GM20431 (cell line): ENCODE results near the gene PSTPIP1.

ENCODE experiments used
- in situ Hi-C: fragments of 300-500 bp; cut with MseI, MboI; formaldehyde crosslinking; loops from one replicate; pipeline ENCODE4 v1.15.0; 2020; ENCODE audit warnings: low sequenced_read_pairs; ENCODE audit not compliant: unreplicated experiment

The PSTPIP1 gene

DNA sequence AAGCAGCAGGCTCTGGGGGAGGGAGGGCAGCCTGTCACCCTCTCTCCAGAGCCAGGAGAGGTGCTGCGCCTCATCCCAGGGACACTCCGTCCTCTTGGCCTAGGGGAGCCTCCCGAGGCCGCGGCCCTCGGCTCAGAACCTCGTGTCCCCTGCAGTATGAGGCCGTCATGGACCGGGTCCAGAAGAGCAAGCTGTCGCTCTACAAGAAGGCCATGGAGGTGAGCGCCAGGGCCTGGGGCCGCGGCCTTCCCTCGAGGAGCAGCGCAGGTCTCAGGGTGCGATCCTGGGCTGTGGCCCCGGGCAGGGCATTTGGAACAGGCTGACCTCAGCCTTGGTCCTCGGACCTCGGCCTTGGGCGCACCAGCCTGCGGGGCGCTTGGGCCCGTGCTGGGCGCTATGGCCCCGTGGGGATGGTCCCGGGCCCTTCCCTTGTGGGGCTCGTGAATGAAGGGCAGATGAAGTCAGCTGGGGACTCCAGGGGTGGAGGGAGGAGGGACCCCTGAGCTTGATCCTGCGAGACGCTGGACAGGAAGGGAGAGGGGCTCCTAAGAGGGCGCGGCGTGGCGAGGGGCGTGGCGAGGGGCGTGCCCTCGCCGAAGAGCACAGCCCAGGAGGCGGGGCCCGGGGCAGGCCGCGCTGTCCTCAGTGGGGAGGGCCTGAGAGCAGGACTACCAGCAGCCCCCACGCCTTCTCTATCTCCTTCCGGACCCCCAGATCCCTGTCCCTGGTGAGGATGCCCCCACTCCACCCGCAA lies 32.9 kb downstream of the PSTPIP1 start:
- in situ Hi-C loops = no loop called here

DNA sequence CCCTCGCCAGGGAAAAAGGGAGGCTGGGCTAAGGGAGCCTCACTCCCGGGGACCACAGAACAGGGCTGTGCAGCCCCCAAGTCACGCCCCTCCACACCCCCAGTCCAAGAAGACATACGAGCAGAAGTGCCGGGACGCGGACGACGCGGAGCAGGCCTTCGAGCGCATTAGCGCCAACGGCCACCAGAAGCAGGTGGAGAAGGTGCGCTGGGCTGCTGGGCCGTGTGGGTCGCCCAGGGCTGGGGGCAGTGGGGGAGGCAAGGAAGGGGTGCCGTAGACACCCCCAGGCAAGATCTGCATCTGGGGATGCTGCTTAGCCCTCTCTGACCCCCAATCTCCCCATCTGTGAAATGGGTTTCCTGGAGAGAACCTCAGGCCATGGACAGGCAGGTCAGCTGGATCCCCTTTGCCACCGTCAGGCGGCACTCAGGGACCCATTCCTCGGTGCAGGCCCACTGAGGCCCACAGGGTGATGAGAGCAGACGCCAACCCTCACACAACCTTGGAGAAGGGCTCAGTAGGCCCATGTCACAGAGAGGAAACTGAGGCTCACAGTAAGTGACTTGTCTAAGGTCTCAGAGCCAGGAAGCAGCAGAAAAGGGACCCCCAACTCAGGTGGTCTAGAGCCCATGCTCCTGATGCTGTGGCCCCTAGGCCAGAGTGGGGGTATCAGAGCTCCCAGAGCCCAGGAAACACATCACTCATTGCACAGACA lies 33.7 kb downstream of the PSTPIP1 start:
- in situ Hi-C loops = no loop called here

- in situ Hi-C loops = no loop called here
Measured at GRCh38 chr15:77029166-77030047, 34.5 kb downstream of the PSTPIP1 start.

- in situ Hi-C loops = no loop called here
Measured at GRCh38 chr15:77030048-77030927, 35.4 kb downstream of the PSTPIP1 start.

DNA sequence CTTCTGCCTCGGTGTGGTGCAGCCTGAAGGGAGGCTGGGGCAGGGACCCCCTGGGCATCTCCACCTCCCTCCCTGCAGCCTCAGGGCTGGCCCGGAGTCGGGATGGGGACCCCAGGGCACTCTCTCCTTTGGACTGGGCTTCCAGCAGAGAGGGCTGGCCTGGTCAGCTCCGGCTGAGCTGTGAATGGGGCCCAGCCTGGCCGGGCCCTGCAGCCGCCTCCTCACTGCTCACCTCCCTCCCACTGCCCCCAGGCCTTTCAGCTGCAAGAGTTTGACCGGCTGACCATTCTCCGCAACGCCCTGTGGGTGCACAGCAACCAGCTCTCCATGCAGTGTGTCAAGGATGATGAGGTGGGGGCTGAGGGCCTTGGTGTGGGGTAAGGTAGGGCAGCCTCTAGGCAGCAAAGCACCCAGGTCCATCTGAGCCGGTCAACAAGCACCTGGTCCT lies 36.0 kb downstream of the PSTPIP1 start:
- in situ Hi-C loops = no loop called here

- in situ Hi-C loops = no loop called here
Measured at GRCh38 chr15:77031376-77032050, 36.6 kb downstream of the PSTPIP1 start.

DNA sequence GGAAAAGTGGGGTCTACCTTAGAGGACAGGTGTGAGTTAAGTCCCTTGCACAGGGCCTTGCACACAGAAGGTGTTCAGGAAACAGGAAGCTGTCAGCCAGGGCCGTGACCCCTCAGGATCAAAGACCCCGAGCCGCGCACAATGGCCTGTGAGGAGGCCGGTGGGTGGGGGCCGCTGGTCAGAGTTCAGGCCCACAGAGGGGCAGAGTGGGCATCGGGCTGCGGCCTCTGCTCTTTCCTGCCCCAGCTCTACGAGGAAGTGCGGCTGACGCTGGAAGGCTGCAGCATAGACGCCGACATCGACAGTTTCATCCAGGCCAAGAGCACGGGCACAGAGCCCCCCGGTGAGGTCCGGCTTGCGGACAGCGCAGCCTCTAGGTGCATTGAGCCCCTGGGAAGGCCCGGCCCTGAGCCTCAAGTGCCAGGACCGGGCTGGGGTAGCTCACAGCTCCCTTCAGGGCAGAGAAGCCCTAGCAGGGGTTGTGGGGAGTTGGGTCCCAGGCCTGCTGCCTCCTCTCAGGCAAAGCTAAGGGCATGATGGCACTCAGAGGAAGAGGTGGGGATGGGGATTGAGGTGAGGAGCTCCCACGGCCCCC lies 37.2 kb downstream of the PSTPIP1 start:
- in situ Hi-C loops = no loop called here

DNA sequence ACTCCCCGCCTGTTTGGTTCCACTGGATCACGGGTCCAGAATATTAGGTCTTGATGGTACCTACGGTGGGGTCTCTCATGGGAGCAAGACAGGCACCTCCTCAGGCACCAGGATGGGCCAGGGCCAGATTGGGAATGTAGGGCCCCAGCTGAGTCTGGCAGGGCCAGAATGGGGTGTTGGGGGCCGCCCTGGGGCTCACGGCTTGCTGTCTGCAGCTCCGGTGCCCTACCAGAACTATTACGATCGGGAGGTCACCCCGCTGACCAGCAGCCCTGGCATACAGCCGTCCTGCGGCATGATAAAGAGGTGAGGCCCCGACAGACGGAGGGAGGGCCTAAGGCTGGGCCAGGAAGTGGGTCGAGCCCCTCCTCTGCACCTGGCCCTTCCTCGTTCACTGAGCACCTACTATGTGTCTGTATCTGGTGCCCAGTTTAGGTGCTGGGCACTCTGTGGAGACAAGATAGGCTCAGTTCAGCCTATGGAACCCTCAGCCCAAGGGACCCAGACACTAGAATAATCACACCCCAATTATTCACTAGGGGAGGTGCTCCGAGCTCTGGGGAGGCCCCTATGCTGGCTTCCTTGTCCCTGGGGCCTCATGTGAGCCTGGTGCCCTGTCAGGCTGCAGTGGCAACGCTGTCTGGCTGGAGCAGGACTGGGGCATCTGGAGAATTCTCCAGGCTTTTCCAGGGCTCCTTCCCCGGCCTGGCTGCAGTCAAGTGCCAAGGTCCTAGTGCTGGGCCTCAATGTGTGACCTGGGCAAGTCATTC lies 37.9 kb downstream of the PSTPIP1 start:
- in situ Hi-C loops = no loop called here

DNA sequence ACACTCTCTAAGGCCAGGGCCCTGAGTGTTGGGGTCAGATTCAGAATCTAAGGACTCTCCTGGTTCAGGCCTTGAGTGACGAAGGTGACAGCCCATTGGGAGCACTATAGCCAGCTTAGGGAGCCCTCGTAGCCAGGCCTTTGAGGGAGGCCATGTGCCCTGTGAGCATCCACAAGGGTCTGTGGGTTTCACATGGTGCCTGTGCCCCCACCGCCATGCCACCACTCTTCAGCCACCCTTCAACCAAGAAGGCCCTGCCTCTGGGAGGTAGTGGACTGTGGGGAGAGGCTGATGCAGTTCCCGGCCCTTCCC lies 38.4 kb downstream of the PSTPIP1 start:
- in situ Hi-C loops = no loop called here

GRCh38 chr15:77033729-77034671 lies 39.1 kb downstream of the PSTPIP1 start:
- in situ Hi-C loops = no loop called here

- in situ Hi-C loops = no loop called here
Measured at GRCh38 chr15:77034695-77035489, 40.0 kb downstream of the PSTPIP1 start.

DNA sequence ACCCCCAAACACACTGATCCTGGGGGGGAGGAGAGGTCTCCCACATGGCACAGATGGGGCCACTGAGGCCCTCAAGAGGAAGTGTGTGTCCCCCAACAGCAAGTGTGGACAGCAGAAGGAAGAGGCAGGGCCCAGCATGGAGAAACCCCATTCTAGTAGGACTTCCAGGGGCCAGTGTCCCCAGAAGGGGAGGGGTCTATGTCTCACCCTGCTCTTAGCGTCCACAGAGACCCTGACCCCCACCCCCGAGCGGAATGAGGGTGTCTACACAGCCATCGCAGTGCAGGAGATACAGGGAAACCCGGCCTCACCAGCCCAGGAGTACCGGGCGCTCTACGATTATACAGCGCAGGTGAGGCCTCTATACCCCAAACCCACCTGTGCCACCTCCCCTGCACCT lies 40.7 kb downstream of the PSTPIP1 start:
- in situ Hi-C loops = no loop called here

DNA sequence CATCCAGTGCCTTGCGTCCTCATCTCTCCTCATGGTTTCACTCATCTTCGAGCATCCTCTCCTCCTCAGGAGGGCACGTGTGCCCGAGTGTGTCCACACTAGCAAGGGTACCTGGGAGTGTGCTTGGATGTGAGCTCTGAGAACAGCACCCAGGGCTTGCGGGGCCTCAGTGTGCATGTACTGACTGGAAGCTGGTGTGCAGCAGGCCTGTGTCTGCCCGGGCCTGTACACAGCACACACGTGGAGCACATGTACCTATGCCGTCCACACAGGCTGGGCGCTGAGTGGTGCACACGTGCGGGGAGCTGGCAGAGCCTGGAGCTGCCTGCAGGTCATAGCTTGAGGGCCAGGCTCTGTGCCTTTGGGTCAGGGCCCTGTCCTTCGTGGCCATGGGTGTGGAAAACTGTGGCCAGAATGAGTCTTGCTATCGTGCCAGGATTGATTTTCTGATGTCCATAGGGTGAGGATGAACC lies 41.1 kb downstream of the PSTPIP1 start:
- in situ Hi-C loops = no loop called here

- in situ Hi-C loops = no loop called here
Measured at GRCh38 chr15:77036537-77037387, 41.8 kb downstream of the PSTPIP1 start.
